GM03348 (cell line): ENCODE data around the gene USP32.
"Not testable (repeated sequence)": the region's sequence is repeated elsewhere in the genome, so short reads cannot be mapped to it uniquely, and the experiment has no call there.

ENCODE experiments used
- DNase-seq: peaks from one replicate; pipeline ENCODE4 v3.0.0; 2012; ENCODE audit warnings: low spot score

USP32 gene

DNA sequence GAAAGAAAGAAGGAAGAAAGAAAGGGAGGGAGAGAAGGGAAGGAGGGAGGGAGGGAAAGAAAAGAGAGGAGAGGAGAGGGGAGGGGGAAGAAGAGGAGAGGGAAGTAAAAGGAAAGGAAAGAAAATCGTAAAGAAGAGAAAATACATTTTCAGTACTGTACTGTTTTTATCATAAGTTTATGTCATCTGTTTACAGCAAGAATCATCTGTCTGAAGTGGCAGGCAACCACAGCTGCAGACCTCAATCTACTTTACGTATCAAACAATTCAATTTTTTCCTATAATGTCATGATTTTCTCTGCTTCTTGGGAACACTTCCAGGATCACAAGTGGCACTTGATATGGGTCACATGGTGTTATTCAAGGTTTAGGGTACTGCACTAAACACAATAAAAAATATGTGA lies 58.3 kb downstream of the USP32 start:
- no peak for DNase-seq

DNA sequence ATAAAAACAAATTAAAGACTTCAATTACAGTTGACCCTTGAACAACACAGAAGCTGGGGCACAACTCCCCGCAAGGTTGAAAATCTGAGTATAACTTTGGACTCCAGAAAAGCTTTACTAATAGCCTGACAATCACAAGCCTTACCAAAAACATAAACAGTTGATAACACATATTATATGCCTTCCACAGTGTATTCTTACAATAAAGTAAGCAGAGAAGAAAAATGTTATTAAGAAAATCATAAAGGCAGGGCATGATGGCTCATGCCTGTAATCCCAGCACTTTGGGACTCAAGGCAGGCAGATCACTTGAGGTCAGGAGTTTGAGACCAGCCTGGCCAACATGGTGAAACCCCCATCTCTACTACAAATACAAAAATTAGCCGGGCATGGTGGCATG lies 58.9 kb downstream of the USP32 start:
- not testable (repeated sequence) for DNase-seq

DNA sequence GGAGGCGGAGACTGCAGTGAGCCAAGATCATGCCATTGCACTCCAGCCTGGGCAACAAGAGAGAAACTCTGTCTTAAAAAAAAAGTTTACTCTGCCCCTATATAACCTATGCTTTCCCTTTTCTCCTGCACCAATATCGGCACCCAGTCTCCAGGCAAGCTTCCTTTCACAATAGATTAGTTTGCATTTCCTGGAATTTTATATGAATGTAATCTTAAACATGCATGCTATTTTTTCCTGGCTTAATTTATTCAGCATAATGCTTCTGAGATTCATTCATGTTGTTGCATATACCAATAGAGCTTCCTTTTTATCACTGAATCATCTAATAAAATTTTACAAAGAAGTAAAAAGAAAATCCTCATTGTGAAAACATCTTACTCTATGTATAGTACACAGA lies 59.4 kb downstream of the USP32 start:
- no peak for DNase-seq

DNA sequence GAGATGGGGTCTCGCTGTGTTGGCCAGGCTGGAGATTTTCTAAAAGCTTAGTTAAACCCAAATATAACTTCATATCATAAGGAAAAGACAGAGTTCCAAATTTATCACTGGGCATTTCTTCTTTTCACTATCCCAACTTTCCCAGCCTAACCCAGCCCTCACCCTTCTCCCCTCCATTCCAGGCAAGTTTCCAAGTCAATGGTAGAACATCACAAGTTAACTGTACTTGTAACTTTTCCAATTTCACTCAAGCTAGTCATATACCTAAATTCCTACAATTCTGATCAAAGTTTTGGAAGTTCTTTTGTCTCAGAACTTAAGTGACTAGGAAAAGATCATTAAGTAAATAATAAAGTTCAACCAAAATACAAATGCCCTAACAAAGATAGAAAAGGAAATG lies 61.2 kb downstream of the USP32 start:
- DNase-seq = no peak

DNA sequence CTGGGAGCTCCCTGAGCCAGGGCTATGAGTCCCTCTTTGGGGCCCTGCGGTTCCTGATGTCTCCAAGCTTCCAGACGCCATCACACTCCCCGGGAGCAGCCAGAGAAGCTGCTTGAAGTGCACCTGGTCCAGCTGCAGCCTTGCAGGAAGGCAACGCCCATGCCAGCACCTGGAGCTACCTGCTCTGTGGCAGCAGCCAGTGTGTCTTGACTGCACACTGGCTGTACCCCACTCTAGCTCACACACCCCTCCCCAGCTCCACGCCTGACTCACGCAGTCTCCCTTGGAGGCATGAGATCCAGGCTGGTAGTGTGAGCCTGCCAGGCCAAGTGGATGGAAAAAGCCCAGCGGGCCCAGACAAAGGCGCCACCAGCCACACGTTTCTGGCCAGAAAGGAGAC lies 63.3 kb downstream of the USP32 start:
- DNase-seq = no peak

DNA sequence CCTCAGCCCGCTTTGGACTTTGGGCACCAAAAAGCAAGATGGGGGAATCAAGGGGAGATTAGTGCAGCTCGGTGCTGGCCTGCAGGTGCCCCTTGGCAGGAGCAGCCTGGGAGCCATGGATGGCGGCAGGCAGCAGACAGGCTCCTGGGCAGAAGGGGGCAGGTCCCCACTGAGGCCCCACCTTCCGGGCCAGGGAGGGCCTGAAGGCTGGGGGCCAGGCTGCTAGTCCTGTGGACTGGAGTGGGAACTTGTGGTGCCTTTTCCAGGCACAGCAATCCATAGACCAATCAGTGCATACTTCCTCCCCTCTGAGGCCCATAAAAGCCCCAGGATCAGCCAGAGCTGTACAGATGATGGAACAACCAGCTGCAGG lies 64.0 kb downstream of the USP32 start:
- no peak for DNase-seq

DNA sequence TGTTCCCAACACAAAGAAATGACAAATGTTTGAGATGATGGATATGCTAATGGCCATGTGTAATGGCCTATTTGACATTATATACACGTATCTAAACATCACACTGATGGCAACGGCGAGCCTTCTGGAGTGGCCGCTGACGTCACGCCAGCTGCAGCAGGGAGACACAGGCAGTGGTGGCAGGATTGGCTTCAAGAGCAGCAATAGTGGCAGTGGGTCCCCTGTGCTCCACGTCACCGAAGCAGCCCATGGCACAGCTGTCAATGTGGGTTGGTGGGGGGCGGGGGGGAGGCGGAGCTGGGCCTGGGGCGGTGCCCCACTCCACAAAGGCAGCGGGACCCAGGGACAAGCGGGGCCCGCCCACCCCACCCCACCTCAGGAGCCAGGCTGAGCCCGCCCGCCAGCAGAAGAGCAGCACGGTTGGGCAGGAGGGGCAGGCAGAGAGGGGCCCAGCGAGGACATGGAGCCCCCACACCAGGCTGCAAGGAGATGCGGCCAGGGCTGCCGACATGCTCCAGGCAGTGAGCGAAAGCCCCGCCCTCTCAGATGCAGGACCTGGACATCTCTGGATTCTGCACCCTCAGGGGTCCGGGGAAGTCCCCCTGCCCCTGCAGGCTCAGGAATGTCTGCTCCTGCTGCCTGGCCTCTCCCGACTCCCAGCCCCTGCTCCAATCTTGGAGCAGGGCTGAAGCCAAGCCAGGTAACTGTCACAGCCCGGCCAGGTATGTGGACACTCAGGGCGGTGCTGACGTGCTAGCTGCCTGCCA lies 64.6 kb downstream of the USP32 start:
- DNase-seq = no peak

DNA sequence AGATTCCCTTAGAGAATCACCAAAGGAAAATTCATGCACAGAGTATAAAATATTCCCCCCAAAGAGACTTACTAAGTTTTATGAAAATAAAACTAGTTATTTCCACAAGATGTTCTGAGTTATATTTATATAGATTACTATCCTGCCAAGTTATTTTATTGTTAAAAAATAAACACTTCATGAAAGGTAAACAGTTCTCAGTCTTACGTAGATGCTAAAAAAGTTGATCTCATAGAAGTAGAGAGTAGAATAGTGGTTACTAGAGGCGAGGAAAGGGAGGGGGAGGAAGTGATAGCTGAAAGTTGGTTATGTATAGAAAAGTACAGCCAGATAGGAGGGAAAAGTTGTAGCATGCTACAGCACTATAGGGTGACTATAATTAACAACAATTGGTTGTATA lies 65.2 kb downstream of the USP32 start:
- no peak for DNase-seq

DNA sequence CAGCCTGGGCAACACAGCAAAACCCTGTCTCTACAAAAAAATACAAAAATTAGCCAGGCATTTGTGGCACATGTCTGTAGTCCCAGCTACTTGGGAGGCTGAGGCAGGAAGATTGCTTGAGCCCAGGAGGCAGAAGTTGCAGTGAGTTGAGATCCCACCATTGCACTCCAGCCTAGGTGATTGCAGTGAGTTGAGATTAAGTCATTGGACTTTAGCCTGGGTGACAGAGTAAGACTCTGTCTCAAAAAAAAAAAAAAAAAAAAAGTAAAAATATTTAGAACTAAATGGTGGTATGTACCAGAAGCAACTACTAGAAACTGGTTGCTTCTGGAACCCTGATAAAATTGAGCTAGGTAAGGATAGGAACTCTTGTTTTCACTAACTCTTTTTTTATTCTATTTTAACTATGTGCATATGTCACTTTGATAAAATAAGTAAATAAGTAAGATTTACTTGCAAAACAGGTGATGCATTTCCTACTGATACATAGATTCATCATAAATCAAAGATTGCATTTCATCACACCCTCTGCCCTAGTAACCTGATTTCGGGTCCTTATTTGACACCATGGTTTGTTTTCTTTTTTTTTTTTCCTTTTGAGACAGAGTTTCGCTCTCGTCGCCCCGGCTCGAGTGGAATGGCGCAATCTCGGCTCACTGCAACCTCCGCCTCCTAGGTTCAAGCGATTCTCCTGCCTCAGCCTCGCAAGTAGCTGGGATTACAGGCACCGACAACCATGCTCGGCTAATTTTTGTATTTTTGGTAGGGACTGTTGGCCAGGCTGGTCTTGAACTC lies 66.0 kb downstream of the USP32 start:
- DNase-seq = no peak

DNA sequence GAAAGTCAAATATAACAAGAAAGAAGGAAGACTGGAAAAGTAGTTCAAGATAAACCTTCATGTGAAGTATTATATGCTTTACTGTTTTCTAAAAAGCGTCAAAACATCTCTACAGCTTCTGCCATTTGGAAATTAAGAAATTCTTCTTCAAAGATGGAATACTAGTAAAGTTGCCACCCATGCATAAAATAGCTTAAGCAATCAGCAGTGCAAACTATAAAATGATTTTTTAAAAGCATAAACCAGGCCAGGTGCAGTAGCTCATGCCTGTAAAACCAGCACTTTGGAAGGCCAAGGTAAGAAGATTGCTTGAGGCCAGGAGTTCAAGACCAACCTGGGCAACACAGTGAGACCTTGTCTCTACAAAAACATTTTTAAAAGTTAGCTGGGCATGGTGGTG lies 68.2 kb downstream of the USP32 start:
- no peak for DNase-seq

DNA sequence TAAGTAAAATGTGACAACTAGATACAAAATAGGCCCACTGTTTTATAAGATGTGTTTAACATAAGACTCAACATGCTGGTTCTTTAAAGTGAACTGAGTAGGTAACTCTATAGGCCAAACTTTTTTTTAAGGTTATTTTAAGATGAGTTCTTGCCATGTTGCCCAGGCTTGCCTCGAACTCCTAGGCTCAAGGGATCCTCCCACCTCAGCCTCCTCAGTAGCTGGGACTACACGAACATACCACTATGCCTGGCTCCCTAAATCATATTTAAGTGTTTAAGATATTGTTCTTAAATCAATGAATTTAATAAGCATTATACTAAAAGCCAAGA lies 69.9 kb downstream of the USP32 start:
- DNase-seq = no peak

DNA sequence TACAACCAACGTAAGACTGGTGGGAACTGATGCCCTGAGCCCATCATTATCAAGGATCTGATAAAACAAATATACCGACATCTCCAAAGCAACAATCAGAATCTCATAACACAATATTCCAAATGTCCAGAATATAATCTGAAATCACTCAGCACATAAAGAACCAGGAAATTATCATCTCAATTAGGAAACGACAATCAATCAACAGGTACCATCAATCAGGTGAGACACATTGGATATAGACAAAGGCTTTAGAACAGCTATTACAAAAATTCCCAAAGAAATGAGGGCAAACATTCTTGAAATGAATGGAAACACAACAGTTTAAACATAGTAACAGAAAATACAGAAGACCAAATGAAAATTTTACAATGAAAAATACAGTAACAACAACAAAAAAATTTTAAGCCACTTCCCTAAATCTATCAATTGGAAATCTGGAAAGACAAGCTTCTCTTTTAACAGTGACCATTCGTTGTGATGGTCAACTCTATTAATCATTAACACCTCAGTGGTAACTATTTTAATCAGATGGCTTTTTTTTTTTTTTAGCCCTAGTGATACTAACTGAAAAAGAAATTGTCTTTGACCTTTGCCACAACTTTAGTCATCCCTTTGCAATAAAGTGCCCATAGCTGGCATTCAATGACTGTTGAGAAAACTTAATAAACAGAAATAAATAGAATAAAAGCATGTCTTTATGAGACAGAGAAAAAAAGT lies 70.4 kb downstream of the USP32 start:
- no peak for DNase-seq

DNA sequence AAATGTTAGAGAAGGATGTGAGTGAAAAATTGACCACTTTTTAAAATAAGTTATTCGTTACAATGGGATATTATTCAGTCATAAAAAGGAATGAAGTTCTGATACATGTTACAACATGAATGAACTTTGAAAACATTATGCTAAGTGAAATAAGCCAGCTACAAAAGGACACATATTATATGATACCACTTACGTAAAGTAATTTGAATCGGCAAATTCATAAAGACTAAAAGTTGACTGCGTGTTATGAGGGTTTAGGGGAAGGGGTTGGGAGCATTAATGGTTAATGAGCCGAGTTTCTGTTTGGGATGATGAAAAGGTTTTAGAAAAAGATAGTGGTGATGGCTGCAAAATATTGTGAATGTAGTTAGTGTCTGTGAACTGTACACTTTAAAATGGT lies 73.1 kb downstream of the USP32 start:
- DNase-seq = no peak

DNA sequence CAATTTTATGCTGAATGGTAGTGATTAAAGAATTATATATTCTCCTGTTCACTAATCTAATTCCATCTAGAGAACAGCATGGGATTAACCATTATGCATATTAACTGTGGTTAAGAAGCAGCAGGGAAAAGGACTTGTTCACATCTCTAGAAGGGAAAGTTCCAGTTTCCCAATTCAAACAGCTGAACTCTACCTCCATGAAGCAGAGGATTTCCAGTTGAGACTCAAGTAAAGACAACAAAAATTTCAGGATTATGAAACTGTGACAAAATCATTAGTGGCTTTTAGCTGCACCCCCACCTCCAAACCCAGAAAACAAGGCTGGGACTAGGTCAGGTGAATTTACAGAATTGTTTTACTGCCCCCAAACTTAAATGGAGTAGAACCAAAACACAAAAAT lies 73.6 kb downstream of the USP32 start:
- no peak for DNase-seq

DNA sequence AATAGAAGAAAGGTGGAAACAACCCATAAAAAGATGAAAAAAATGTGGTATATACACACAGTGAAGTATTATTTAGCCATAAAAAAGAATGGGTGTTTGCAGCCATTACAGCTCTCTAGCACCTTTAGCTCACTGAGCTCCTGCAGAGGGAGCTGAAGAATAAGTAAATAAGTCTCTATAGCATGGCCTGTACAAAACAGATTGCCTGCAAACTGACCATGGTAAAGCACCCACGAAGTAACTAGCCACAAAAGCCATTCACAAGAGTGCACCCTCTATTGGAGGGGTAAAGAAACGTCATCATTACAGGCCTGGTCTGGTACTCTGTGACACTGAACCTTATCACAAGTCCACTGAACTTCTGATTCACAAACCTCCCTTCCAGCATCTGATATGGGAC lies 76.3 kb downstream of the USP32 start:
- no peak for DNase-seq

DNA sequence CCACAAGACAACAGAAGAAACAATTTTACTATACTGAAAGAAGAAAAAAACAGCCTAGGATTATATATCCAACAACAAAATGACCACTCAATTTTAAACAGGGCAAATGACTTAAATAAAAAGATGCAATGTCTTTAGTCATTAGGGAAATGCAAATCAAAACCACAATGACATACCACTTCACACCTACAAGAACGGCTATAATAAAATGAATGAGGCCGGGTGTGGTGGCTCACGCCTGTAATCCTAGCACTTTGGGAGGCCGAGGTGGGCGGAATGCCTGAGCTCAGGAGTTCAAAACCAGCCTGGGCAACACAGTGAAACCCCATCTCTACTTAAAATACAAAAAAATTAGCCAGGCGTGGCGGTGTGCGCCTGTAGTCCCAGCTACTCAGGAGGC lies 77.0 kb downstream of the USP32 start:
- DNase-seq = not testable (repeated sequence)

DNA sequence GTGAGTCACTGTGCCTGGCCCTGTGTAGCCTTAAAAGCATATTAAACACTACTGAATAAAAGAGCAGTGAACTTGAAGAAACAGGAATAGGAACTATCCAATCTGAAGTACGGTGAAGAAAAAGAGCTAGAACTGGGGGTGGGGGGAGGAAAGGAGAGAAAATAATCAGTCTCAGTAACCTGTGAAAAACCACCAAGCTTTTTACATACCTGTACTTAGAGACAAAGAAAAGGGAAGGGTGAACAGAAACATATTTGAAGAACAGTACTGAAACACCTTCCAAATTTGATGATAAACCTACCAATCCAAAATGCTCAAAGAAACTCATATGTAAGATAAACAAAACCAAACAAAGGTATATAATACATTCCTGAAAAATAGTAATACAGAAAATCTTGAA lies 77.5 kb downstream of the USP32 start:
- DNase-seq = no peak

DNA sequence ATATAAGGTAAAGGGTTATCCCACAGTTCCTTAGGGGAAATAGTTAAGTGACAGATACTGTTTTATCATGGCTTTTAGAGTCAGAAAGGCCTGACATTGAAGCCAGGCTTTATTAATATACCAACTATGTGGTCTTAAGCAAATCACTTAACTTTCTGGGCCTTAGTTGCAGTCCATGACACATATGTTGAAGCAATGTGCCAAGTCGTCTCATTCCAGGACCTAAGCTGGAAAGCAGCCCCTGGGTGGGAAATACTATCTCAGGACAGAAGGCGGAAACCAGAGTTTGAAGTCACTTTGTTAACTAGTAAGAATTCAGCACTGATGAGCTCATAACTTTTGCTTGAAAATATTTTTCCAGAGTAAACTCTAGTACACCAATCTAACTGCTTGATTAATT lies 80.0 kb downstream of the USP32 start:
- peak; percentile 27 for DNase-seq

DNA sequence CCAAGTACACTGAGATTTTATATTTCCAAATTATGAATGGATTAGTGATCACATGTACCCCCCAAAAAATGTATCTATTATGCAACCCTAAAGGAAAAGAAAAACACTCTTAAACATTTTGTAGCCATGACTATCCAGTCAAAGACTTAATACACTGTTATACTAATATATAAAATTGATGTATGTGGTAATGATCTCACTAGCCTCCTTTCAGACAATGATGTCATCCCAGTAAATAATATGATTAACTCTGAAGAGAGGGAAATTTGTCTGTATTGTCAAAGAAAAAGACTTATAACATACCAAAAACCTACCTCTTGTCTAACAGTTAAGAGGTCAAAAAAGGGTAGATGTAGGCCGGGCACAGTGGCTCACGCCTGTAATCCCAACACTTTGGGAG lies 80.7 kb downstream of the USP32 start:
- no peak for DNase-seq

DNA sequence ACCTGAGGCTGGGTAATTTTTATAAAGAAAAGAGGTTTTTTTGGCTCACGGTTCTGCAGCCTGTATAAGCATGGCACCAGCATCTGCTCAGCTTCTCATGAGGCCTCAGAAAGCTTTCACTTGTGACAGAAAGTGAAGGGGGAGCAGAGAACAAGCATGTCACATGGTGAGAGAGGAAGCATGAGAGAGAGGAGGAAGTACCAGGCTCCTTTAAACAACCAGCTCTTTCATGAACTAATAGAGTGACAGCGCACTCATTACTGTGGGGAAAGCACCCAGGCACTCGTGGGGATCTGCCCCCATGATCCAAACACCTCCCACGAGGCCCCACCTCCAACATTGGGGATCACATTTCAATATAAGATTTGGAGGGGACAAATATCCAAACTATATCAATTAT lies 86.8 kb downstream of the USP32 start:
- no peak for DNase-seq

DNA sequence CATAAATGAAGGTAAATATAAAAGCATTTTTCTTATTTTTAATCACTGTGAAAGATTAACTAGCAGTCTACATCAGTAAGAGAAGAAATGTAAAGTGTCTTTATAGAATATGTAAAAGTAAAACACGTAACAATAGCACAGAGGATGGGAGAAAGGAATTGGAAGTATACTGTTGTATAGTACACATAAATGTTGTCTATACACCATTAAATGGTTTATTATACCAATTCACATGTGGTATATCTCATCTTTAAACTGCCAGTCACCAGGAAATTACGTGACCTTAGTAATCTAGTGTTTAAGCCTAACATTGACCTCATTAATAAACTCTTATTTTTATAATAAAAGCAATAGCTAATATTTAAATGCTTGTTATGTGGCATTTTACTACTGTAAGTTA lies 87.4 kb downstream of the USP32 start:
- DNase-seq = no peak

DNA sequence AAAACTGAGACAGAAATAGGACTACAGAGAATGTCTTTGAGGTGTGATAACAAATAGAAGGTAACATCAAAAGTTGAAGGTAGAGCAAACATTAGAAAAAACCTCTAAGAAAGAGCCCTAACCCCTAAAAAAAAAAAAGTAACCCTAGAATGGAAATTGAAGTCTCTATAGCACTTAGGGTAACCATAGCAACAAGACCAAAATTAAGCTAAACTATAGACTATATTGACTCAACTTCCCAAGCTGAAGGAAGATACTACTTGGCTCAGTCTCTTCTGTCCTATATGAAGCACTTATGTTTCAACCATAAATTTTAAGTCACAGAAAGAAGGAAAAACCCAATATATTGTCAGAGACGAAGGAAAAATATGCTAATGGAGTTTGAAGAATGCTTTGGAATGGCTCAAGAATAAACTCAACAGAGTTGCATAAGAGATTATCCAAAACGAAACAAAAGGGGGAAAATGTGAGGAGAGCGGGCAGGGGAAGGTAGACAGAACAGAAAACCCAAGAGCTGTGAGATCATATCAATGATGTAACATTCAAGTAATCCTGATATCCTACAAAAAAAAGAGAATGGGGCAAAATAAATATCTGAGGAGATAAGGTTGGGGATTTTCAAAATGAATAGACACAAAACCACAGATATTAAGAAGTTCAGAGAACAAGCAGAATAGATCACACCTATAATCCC lies 88.4 kb downstream of the USP32 start:
- no peak for DNase-seq

DNA sequence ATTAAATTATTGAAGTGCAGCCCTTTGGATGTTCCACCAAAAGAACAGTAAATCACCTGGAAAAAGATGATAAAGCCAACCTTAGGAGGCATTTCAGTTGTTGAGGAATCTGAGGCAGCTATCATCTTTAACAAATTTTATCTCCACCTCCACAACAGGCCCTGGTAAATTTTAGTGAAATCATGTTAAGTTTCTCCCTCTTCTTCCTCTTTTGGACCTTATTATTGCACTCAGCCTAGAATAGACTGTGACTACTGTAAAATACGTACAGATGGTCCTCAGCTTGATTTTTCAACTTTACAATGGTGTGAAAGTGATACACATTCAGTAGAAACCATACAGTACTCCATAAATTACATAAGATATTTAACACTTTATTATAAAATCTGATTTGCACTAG lies 90.3 kb downstream of the USP32 start:
- no peak for DNase-seq
